ENCODE results near the gene NXPH4. TPM values are rescaled to one million over a fixed set of nuclear protein-coding genes. Genes with fewer than 3 reads are reported as not detected.

Gene NXPH4
- total RNA-seq, 1 experiment from 2014 or later = 20.0 TPM

GRCh38 chr12:57240066-57240921, 23.7 kb downstream of the NXPH4 start:
- Histone ChIP-seq H3K79me2 (ENCODE audit: insufficient read depth, low read length) (no peaks in the 10 kb centered on the region), H3K4me1 (ENCODE audit: control insufficient read depth in 1 of 2, insufficient read depth in 2 of 2, low read length in 2 of 2) (peaks cover 34 to 55% of the 10 kb centered on the region in 2 experiments), H2AFZ (ENCODE audit: low read depth, low read length, poor library complexity, severe bottlenecking) (no peak overlapping the region), H4K20me1 (ENCODE audit: insufficient read depth) (no peaks in the 10 kb centered on the region), H3K9me3 (ENCODE audit: control insufficient read depth in 1 of 2, insufficient read depth in 1 of 2, low read depth in 1 of 2, low read length in 2 of 2) (no peaks in the 10 kb centered on the region), H3K36me3 (ENCODE audit: control insufficient read depth in 1 of 2, insufficient read depth in 2 of 2, low read length in 2 of 2) (no peaks in the 10 kb centered on the region), H3K27me3 (ENCODE audit: insufficient read depth, low read length) (peaks cover 4% of the 10 kb centered on the region; the same call in 1 of the 2 replicates), H3K9me2 (ENCODE audit: insufficient read depth) (no peaks in the 10 kb centered on the region), H3K4me2 (ENCODE audit: low read length) (peak overlapping the region; percentile 77), H3K4me3 (replicated peaks in 1 of 2; ENCODE audit: low read depth in 1 of 2, low read length in 2 of 2) (peak overlapping the region; percentile 47 to 55), H3K27ac (ENCODE audit: low read depth, low read length) (peak overlapping the region; percentile 34; the same call in 1 of the 2 replicates), H3K9ac (ENCODE audit: low read length) (peak overlapping the region; percentile 41)
- ChIA-PET RAD21 (ENCODE audit: low non-redundant PET in 1 of 2, low total read pairs in 2 of 2, uncharacterized antibody in 2 of 2, unreplicated experiment in 2 of 2) (no interaction called here), CTCF (interaction anchor here (1.2 to 4.6 kb wide), 4 partner anchors 10 to 212 kb away, joined by 3 to 64 read pairs (median 20); partner anchors contain the start of gene SHMT2), POLR2A (interaction anchor here (3.5 kb wide), 1 partner anchor 11 kb away, joined by 16 read pairs; the partner anchor contains the start of gene SHMT2)
- TF ChIP-seq POLR2AphosphoS5 (IDR thresholded peaks at IDR 0.05; ENCODE audit: low read depth, low read length) (peak; percentile 50), EZH2 (IDR thresholded peaks at IDR 0.05) (no peak)
- DNase-seq (ENCODE audit: low read depth, low spot score) (peak; percentile 47), ATAC-seq (peak; percentile 31)
- intact Hi-C loops (cut with micrococcal nuclease) = loop anchor here (10.0 kb wide), 1 partner anchor 115 kb away; the partner anchor contains the start of gene LRP1
- BruUV-seq (replicated peaks) = TSS peak; percentile 66

DNA sequence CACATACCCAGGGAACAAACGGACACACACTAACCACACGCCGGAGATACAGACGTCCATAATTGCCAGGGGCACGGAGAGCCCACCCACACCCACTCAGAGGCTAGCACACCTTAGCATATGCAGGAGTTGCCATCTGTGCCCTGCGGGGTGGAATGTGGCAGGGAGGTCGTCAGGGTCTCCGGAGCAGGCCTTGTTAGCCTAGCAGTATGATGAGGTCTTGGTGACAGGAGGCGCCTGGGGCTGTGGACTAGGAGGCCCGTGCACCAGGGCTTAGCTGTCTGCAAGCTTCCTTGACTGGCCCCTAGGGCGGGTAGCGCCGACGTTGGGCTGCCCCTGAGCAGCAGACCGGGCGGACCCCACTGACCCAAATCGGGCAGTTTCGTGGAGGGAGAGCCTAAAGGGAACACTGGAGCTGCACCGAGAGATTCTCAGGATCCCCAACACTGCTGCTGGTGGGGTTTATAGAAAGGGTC, 24.4 kb downstream of the NXPH4 start:
- Histone ChIP-seq H3K27ac (ENCODE audit: low read depth, low read length) (0 out of 2 replicates have a peak overlapping the region, but pooled peaks have one; percentile 11), H3K9ac (ENCODE audit: low read length) (no peak overlapping the region), H3K36me3 (ENCODE audit: control insufficient read depth in 1 of 2, insufficient read depth in 2 of 2, low read length in 2 of 2) (no peaks in the 10 kb centered on the region), H3K27me3 (ENCODE audit: insufficient read depth, low read length) (peaks cover 4% of the 10 kb centered on the region; the same call in 1 of the 2 replicates), H3K4me3 (replicated peaks in 1 of 2; ENCODE audit: low read depth in 1 of 2, low read length in 2 of 2) (peak overlapping the region; percentile 47 to 55; a peak in 3 of 4 replicates), H3K9me3 (ENCODE audit: control insufficient read depth in 1 of 2, insufficient read depth in 1 of 2, low read depth in 1 of 2, low read length in 2 of 2) (no peaks in the 10 kb centered on the region), H3K79me2 (ENCODE audit: insufficient read depth, low read length) (no peaks in the 10 kb centered on the region), H2AFZ (ENCODE audit: low read depth, low read length, poor library complexity, severe bottlenecking) (no peak overlapping the region), H4K20me1 (ENCODE audit: insufficient read depth) (no peaks in the 10 kb centered on the region), H3K4me2 (ENCODE audit: low read length) (peak overlapping the region; percentile 77), H3K9me2 (ENCODE audit: insufficient read depth) (no peaks in the 10 kb centered on the region), H3K4me1 (ENCODE audit: control insufficient read depth in 1 of 2, insufficient read depth in 2 of 2, low read length in 2 of 2) (peaks cover 39 to 62% of the 10 kb centered on the region in 2 experiments)
- ChIA-PET CTCF (interaction anchor here (1.2 to 4.6 kb wide), 4 partner anchors 11 to 211 kb away, joined by 3 to 64 read pairs (median 20); partner anchors contain the start of gene SHMT2), POLR2A (interaction anchor here (3.5 kb wide), 1 partner anchor 11 kb away, joined by 16 read pairs; the partner anchor contains the start of gene SHMT2), RAD21 (ENCODE audit: low non-redundant PET in 1 of 2, low total read pairs in 2 of 2, uncharacterized antibody in 2 of 2, unreplicated experiment in 2 of 2) (no interaction called here)
- no peak for TF ChIP-seq POLR2AphosphoS5 (IDR thresholded peaks at IDR 0.05; ENCODE audit: low read depth, low read length)
- TF ChIP-seq RAD21 (IDR thresholded peaks at IDR 0.05; ENCODE audit: low read depth) = no peak
- TF ChIP-seq CBX3 (IDR thresholded peaks at IDR 0.05; ENCODE audit: low read depth) = no peak
- TF ChIP-seq, protein P1, sequence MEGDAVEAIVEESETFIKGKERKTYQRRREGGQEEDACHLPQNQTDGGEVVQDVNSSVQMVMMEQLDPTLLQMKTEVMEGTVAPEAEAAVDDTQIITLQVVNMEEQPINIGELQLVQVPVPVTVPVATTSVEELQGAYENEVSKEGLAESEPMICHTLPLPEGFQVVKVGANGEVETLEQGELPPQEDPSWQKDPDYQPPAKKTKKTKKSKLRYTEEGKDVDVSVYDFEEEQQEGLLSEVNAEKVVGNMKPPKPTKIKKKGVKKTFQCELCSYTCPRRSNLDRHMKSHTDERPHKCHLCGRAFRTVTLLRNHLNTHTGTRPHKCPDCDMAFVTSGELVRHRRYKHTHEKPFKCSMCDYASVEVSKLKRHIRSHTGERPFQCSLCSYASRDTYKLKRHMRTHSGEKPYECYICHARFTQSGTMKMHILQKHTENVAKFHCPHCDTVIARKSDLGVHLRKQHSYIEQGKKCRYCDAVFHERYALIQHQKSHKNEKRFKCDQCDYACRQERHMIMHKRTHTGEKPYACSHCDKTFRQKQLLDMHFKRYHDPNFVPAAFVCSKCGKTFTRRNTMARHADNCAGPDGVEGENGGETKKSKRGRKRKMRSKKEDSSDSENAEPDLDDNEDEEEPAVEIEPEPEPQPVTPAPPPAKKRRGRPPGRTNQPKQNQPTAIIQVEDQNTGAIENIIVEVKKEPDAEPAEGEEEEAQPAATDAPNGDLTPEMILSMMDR (IDR thresholded peaks at IDR 0.05 in 2 of 3, conservative IDR thresholded peaks at IDR 0.05 in 1 of 3; ENCODE audit: borderline replicate concordance in 1 of 3, insufficient read depth in 1 of 3, low read depth in 2 of 3, low read length in 2 of 3) = 0 out of 6 replicates have a peak, but pooled peaks of 1 of the 3 experiments have one; percentile 2
- BruUV-seq (replicated peaks) = no TSS peak
- no peak for DNase-seq (ENCODE audit: low read depth, low spot score)
- intact Hi-C loops (cut with micrococcal nuclease) = loop anchor here (10.0 kb wide), 1 partner anchor 116 kb away; the partner anchor contains the start of gene LRP1
- ATAC-seq = no peak

All from HCT116 (cell line).